Endothelial cell of umbilical vein (primary cell): Measurements from ENCODE around the gene NXPH1. TPM values are rescaled to one million over a fixed set of nuclear protein-coding genes. Genes with fewer than 3 reads are reported as not detected.

ENCODE experiments used
- BruUV-seq: library from RNA; stranded (reverse); fragments of 400-500 nt; replicated peaks from 2 replicates; lab custom pipeline; 2021; lab: Mats Ljungman, UMichigan
- CTCF ChIA-PET: fragments of 300-600, 350-600 bp; sonication (Branson Sonifier 250); formaldehyde crosslinking; loops from one replicate; lab custom pipeline; 2021; ENCODE audit warnings: antibody characterized with exemption, inconsistent platforms; lab: Charles Lee
- POLR2A ChIA-PET: fragments of 300-600, 350-600 bp; sonication (Branson Sonifier 250); formaldehyde crosslinking; loops from one replicate; lab custom pipeline; 2021; ENCODE audit warnings: antibody characterized with exemption, inconsistent platforms; lab: Charles Lee
- DNase-seq: peaks from one replicate; pipeline ENCODE4 v3.0.0-alpha.2; 2011; ENCODE audit warnings: low read depth, low spot score
- FAIRE-seq: peaks from 2 replicates; lab custom pipeline; 2011; peaks lifted over from hg19 to GRCh38; lab: Jason Lieb, UNC
- H2AFZ ChIP-seq: 2 replicates; pipeline ENCODE4 v1.6.0; 2012; ENCODE audit warnings: low read depth, low read length, control low read depth, inconsistent platforms
- H3K27ac ChIP-seq: 2 replicates; pipeline ENCODE4 v1.5.1; 2011; ENCODE audit warnings: low read depth, mild to moderate bottlenecking, control low read depth, low read length, moderate library complexity; ENCODE audit not compliant: insufficient read depth
- H3K27me3 ChIP-seq, 2 experiments: 2 replicates each; pipeline versions ENCODE4 v1.6.0 to v1.6.1; 2011; ENCODE audit warnings: low read length in 2 of 2, mixed read lengths in 1 of 2; ENCODE audit not compliant: control insufficient read depth in 2 of 2, insufficient read depth in 2 of 2
- H3K36me3 ChIP-seq, 2 experiments: 2 replicates in 1 of 2; 3 replicates in 1 of 2; pipeline ENCODE4 v1.5.1; 2011; ENCODE audit warnings: low read length in 2 of 2, mild to moderate bottlenecking in 1 of 2, moderate library complexity in 1 of 2; ENCODE audit not compliant: control insufficient read depth in 2 of 2, insufficient read depth in 2 of 2; ENCODE audit errors: extremely low read depth in 1 of 2
- H3K4me1 ChIP-seq: 3 replicates; pipeline ENCODE4 v1.5.1; 2011; ENCODE audit warnings: mild to moderate bottlenecking, low read length; ENCODE audit not compliant: control insufficient read depth, insufficient read depth; ENCODE audit errors: extremely low read depth
- H3K4me2 ChIP-seq: 2 replicates; pipeline ENCODE4 v1.6.1; 2011; ENCODE audit warnings: low read length, control low read depth, mixed read lengths; ENCODE audit not compliant: insufficient read depth
- H3K4me3 ChIP-seq, 3 experiments: fragments of 200-600 bp in 1 of 3; sonication (generic), shearing (Covaris generic) in 1 of 3; replicated peaks in 1 of 3; 2 replicates each; pipeline ENCODE4 v1.5.1; 2011 to 2016; ENCODE audit warnings: control low read depth in 3 of 3, low read length in 3 of 3, mild to moderate bottlenecking in 2 of 3, inconsistent platforms in 1 of 3, low read depth in 1 of 3, moderate library complexity in 1 of 3; ENCODE audit not compliant: insufficient read depth in 1 of 3
- H3K79me2 ChIP-seq: 2 replicates; pipeline ENCODE4 v1.6.0; 2012; ENCODE audit warnings: low read length, inconsistent platforms; ENCODE audit not compliant: control insufficient read depth, insufficient read depth
- H3K9ac ChIP-seq: replicated peaks from 2 replicates; pipeline ENCODE3; 2011; ENCODE audit warnings: low read length, control low read depth; ENCODE audit not compliant: insufficient read depth; ENCODE audit errors: extremely low read depth
- H3K9me1 ChIP-seq: replicated peaks from 3 replicates; pipeline ENCODE4 v1.6.0; 2011; ENCODE audit warnings: mild to moderate bottlenecking, low read length; ENCODE audit not compliant: control insufficient read depth, insufficient read depth; ENCODE audit errors: extremely low read depth
- H3K9me3 ChIP-seq: replicated peaks from 2 replicates; pipeline ENCODE4 v1.5.1; 2012; ENCODE audit warnings: low read length, inconsistent platforms; ENCODE audit not compliant: control insufficient read depth, insufficient read depth
- H4K20me1 ChIP-seq: replicated peaks from 2 replicates; pipeline ENCODE3; 2011; ENCODE audit warnings: mild to moderate bottlenecking, low read length; ENCODE audit not compliant: control insufficient read depth, insufficient read depth; ENCODE audit errors: extremely low read depth
- CTCF ChIP-seq, 2 donors: IDR thresholded peaks; 1 replicate in 1 of 2; 2 replicates in 1 of 2; pipeline ENCODE4 v1.5.1; 2011; ENCODE audit warnings: low read length in 2 of 2, mild to moderate bottlenecking in 2 of 2, moderate library complexity in 2 of 2, control low read depth in 1 of 2, inconsistent platforms in 1 of 2, low read depth in 1 of 2; ENCODE audit not compliant: insufficient read depth in 1 of 2; ENCODE audit errors: extremely low read depth in 1 of 2
- EZH2 ChIP-seq: IDR thresholded peaks from 2 replicates; pipeline ENCODE4 v1.6.1; 2012; ENCODE audit warnings: borderline replicate concordance, low read depth, mild to moderate bottlenecking, moderate library complexity, low read length, inconsistent platforms; ENCODE audit not compliant: severe bottlenecking
- FOS ChIP-seq: IDR thresholded peaks from 2 replicates; pipeline ENCODE4 v1.6.1; 2011; ENCODE audit warnings: mild to moderate bottlenecking, low read length, moderate library complexity, borderline replicate concordance; ENCODE audit not compliant: insufficient read depth
- GATA2 ChIP-seq: IDR thresholded peaks from 2 replicates; pipeline ENCODE4 v1.7.0; 2011; ENCODE audit warnings: low read depth, mild to moderate bottlenecking, moderate library complexity, mixed read lengths, low read length; ENCODE audit not compliant: insufficient read length, insufficient read depth
- JUN ChIP-seq: IDR thresholded peaks from 2 replicates; pipeline ENCODE4 v1.6.1; 2011; ENCODE audit warnings: borderline replicate concordance, low read depth; ENCODE audit not compliant: insufficient read length, insufficient read depth
- MAX ChIP-seq: IDR thresholded peaks from 2 replicates; pipeline ENCODE4 v1.6.1; 2011; ENCODE audit not compliant: insufficient read depth, insufficient read length
- MYC ChIP-seq: IDR thresholded peaks from one replicate; pipeline ENCODE4 v1.6.1; 2011; ENCODE audit warnings: mild to moderate bottlenecking, low read depth, low read length
- POLR2A ChIP-seq: IDR thresholded peaks from 2 replicates; pipeline ENCODE4 v1.6.1; 2012; ENCODE audit warnings: low read depth, mild to moderate bottlenecking, control low read depth, low read length
- POLR2AphosphoS5 ChIP-seq: IDR thresholded peaks from 2 replicates; pipeline ENCODE4 v1.6.1; 2012; ENCODE audit warnings: low read depth, mild to moderate bottlenecking, control low read depth, low read length, moderate library complexity; ENCODE audit not compliant: insufficient read depth
- dilution Hi-C: fragments of 300-500 bp; cut with MboI; formaldehyde crosslinking; loops from one replicate; pipeline ENCODE4 v1.15.0; 2019; ENCODE audit warnings: low sequenced_read_pairs; ENCODE audit not compliant: extremely low pct_ligation_motif_present
- intact Hi-C: fragments of 100-400 bp; cut with micrococcal nuclease; formaldehyde crosslinking; loops from one replicate; pipeline ENCODE4 v1.10.0; 2022
- polyA plus RNA-seq, 4 experiments: library from polyadenylated mRNA; depleted of rRNA in 3 of 4; stranded (reverse) in 3 of 4; unstranded in 1 of 4; fragments of >200 nt; gene quantifications; 2 replicates each; pipeline versions ENCODE4 v1.2.1 to v1.2.3, GENCODE V29; 2011 to 2012; ENCODE audit warnings: missing spikeins in 1 of 4
- total RNA-seq: library from RNA; stranded (reverse); gene quantifications from 2 replicates; pipeline ENCODE4 v1.2.3, GENCODE V29; 2021

NXPH1 gene
- total and polyA plus RNA-seq, 2 donors (not counting 3 experiments of a cell fraction or from before 2014, with no cell fraction given) = not detected

- CTCF ChIA-PET = no interaction called here
- peaks cover 4% of the 10 kb centered on the region for H3K9me3 ChIP-seq
- no peak overlapping the region for H3K27ac ChIP-seq
- dilution Hi-C loops (no loop called here), intact Hi-C loops (no loop called here)
- H3K4me3 ChIP-seq = no peak overlapping the region
- TF ChIP-seq MAX (no peak), POLR2AphosphoS5 (no peak), EZH2 (no peak), POLR2A (no peak), JUN (no peak), MYC (no peak), FOS (no peak), CTCF (IDR thresholded peaks at IDR 0.05; ENCODE audit: extremely low read depth in 1 of 2, insufficient read depth in 1 of 2, low read depth in 1 of 2, low read length in 2 of 2) (no peak), GATA2 (no peak)
- no peak overlapping the region for H2AFZ ChIP-seq
- no peaks in the 10 kb centered on the region for H3K9me1 ChIP-seq
- no TSS peak for BruUV-seq
- no peak for FAIRE-seq
- no peak overlapping the region for H3K9ac ChIP-seq
- H3K4me1 ChIP-seq = no peaks in the 10 kb centered on the region
- H4K20me1 ChIP-seq = no peaks in the 10 kb centered on the region
- no peaks in the 10 kb centered on the region for H3K27me3 ChIP-seq
- POLR2A ChIA-PET = no interaction called here
- H3K4me2 ChIP-seq = no peak overlapping the region
- no peaks in the 10 kb centered on the region for H3K79me2 ChIP-seq
- H3K36me3 ChIP-seq = no peaks in the 10 kb centered on the region
- DNase-seq = no peak
These were observed 206.3 kb downstream of the NXPH1 start for GRCh38 chr7:8639668-8640067.
